Vagina (tissue), 2 donors: Measurements from ENCODE around the gene CRELD1. TPM values are rescaled to one million over a fixed set of nuclear protein-coding genes. Genes with fewer than 3 reads are reported as not detected.

ENCODE experiments used
- DNase-seq, 2 donors: peaks; one replicate each; pipeline ENCODE4 v3.0.0-alpha.2; 2017; ENCODE audit errors: extremely low spot score in 2 of 2
- H3K27ac ChIP-seq: fragments of 200-600 bp; sonication (generic); one replicate; pipeline ENCODE4 v1.5.1; 2019
- H3K27me3 ChIP-seq: fragments of 200-600 bp; sonication (generic); one replicate; pipeline ENCODE4 v1.5.1; 2019
- H3K36me3 ChIP-seq, 2 donors: fragments of 200-600 bp; sonication (generic); one replicate each; pipeline ENCODE4 v1.5.1; 2017 to 2019
- H3K4me1 ChIP-seq: fragments of 200-600 bp; sonication (generic); one replicate; pipeline ENCODE4 v1.5.1; 2019
- H3K4me3 ChIP-seq, 2 donors: fragments of 200-600 bp; sonication (generic); 1 replicate in 1 of 2; 2 replicates in 1 of 2; pipeline ENCODE4 v1.5.1; 2016 to 2019
- H3K9me3 ChIP-seq: fragments of 200-600 bp; sonication (generic); one replicate; pipeline ENCODE4 v1.5.1; 2019
- POLR2A ChIP-seq, 2 donors: fragments of 450-650 bp; IDR thresholded peaks; one replicate each; pipeline ENCODE4 v1.6.1; 2017; ENCODE audit warnings: antibody characterized with exemption in 2 of 2, mild to moderate bottlenecking in 2 of 2, moderate library complexity in 2 of 2
- POLR2AphosphoS5 ChIP-seq, 2 donors: sonication (generic); formaldehyde crosslinking; IDR thresholded peaks; one replicate each; pipeline ENCODE4 v1.9.0; 2017; ENCODE audit warnings: antibody characterized with exemption in 2 of 2, mild to moderate bottlenecking in 2 of 2, low read depth in 1 of 2; ENCODE audit not compliant: insufficient read depth in 1 of 2
- intact Hi-C: fragments of 100-400 bp; cut with DNase I; formaldehyde crosslinking; loops from one replicate; pipeline ENCODE4 v1.15.1; 2023
- total RNA-seq: library from RNA; depleted of rRNA; stranded (reverse); fragments of >200 nt; gene quantifications from one replicate; pipeline ENCODE4 v1.2.3, GENCODE V29; 2016
- TF ChIP-seq, protein P1 (sequence below), 3 experiments: fragments of 450-650 bp in 2 of 3; fragments of 200-600 bp in 1 of 3; sonication (generic) in 1 of 3; IDR thresholded peaks; one replicate each; pipeline ENCODE4 v1.5.1; 2017 to 2019; ENCODE audit warnings: antibody characterized with exemption in 3 of 3, mild to moderate bottlenecking in 2 of 3, moderate library complexity in 2 of 3

CRELD1 gene
- total RNA-seq, 1 donor from 2014 or later = 27.0 TPM

DNA sequence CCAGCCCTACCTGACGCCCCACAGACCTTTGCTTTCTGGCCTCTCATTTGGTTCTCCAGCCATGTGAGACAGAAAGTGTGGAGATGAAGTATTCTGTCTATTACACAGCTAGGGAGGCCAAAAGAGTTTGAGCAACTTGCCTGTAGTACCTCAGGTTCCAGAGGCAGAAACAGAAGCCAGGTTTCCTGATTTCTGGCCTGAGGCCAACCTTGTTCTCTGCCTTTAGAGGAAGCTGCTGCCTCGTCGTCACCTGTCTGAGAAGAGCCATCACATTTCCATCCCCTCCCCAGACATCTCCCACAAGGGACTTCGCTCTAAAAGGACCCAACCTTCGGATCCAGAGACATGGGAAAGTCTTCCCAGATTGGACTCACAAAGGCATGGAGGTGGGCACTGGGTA is 27.2 kb upstream of the CRELD1 start:
- H3K27ac ChIP-seq = no peak overlapping the region
- TF ChIP-seq, protein P1, sequence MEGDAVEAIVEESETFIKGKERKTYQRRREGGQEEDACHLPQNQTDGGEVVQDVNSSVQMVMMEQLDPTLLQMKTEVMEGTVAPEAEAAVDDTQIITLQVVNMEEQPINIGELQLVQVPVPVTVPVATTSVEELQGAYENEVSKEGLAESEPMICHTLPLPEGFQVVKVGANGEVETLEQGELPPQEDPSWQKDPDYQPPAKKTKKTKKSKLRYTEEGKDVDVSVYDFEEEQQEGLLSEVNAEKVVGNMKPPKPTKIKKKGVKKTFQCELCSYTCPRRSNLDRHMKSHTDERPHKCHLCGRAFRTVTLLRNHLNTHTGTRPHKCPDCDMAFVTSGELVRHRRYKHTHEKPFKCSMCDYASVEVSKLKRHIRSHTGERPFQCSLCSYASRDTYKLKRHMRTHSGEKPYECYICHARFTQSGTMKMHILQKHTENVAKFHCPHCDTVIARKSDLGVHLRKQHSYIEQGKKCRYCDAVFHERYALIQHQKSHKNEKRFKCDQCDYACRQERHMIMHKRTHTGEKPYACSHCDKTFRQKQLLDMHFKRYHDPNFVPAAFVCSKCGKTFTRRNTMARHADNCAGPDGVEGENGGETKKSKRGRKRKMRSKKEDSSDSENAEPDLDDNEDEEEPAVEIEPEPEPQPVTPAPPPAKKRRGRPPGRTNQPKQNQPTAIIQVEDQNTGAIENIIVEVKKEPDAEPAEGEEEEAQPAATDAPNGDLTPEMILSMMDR (IDR thresholded peaks at IDR 0.05) = no peak
- no peak for TF ChIP-seq POLR2A (IDR thresholded peaks at IDR 0.05)
- peaks cover 30% of the 10 kb centered on the region for H3K4me1 ChIP-seq
- no peaks in the 10 kb centered on the region for H3K9me3 ChIP-seq
- no peaks in the 10 kb centered on the region for H3K27me3 ChIP-seq
- intact Hi-C loops = no loop called here
- no peak for DNase-seq
- no peak overlapping the region for H3K4me3 ChIP-seq
- peaks cover 0 to 12% of the 10 kb centered on the region in 2 donors for H3K36me3 ChIP-seq

DNA sequence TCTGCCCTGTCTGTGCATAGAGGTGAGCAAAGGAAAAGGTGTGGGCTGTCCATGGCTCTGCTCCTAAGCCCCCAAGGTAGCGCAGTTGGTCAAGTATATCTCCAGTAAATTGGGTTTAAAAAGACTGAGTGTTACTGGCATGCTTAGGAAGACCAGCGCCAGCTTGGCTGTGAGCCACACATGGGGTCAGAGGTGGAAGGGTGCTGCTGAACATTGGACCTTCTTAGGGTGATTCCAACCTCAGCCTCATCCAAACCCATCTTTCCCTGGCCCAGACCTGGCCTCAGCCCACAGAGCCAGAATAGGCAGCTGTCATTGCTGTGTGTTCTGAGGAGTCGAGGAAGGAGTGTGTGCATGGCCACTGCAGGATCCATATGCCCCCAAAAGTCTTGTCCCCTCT is 25.3 kb upstream of the CRELD1 start:
- peaks cover 28% of the 10 kb centered on the region for H3K4me1 ChIP-seq
- H3K27ac ChIP-seq = no peak overlapping the region
- no peak for TF ChIP-seq POLR2A (IDR thresholded peaks at IDR 0.05)
- TF ChIP-seq POLR2AphosphoS5 (IDR thresholded peaks at IDR 0.05; ENCODE audit: insufficient read depth in 1 of 2, low read depth in 1 of 2) = no peak
- intact Hi-C loops = no loop called here
- DNase-seq = no peak
- H3K4me3 ChIP-seq = no peak overlapping the region
- peaks cover 0 to 12% of the 10 kb centered on the region in 2 donors for H3K36me3 ChIP-seq
- H3K9me3 ChIP-seq = no peaks in the 10 kb centered on the region
- H3K27me3 ChIP-seq = no peaks in the 10 kb centered on the region

- no peak for TF ChIP-seq POLR2AphosphoS5 (IDR thresholded peaks at IDR 0.05; ENCODE audit: insufficient read depth in 1 of 2, low read depth in 1 of 2)
- TF ChIP-seq, protein P1 (IDR thresholded peaks at IDR 0.05) = no peak
- TF ChIP-seq POLR2A (IDR thresholded peaks at IDR 0.05) = no peak
- intact Hi-C loops = loop anchor here (10.0 kb wide), 1 partner anchor 175 kb away; the partner anchor contains the start of gene BRPF1
- no peak for DNase-seq
- H3K27ac ChIP-seq = no peak overlapping the region
- peaks cover 0 to 12% of the 10 kb centered on the region in 2 donors for H3K36me3 ChIP-seq
- peaks cover 28% of the 10 kb centered on the region for H3K4me1 ChIP-seq
- H3K9me3 ChIP-seq = no peaks in the 10 kb centered on the region
- H3K4me3 ChIP-seq = no peak overlapping the region
- no peaks in the 10 kb centered on the region for H3K27me3 ChIP-seq
These were observed 24.2 kb upstream of the CRELD1 start for GRCh38 chr3:9909221-9910013.

- intact Hi-C loops = loop anchor here (10.0 kb wide), 1 partner anchor 177 kb away; the partner anchor contains the start of gene BRPF1
- no peak for DNase-seq
These were observed 21.8 kb upstream of the CRELD1 start for GRCh38 chr3:9911863-9912262.

GRCh38 chr3:9912294-9912935 is 21.2 kb upstream of the CRELD1 start:
- no peak for DNase-seq
- peaks cover 47% of the 10 kb centered on the region for H3K4me1 ChIP-seq
- no peak overlapping the region for H3K4me3 ChIP-seq
- H3K36me3 ChIP-seq = peaks cover 0 to 12% of the 10 kb centered on the region in 2 donors
- intact Hi-C loops = loop anchor here (10.0 kb wide), 1 partner anchor 178 kb away; the partner anchor contains the start of gene BRPF1
- no peak overlapping the region for H3K27ac ChIP-seq
- TF ChIP-seq POLR2A (IDR thresholded peaks at IDR 0.05) (no peak), POLR2AphosphoS5 (IDR thresholded peaks at IDR 0.05; ENCODE audit: insufficient read depth in 1 of 2, low read depth in 1 of 2) (no peak)
- TF ChIP-seq, protein P1 (IDR thresholded peaks at IDR 0.05) = no peak
- H3K9me3 ChIP-seq = no peaks in the 10 kb centered on the region
- H3K27me3 ChIP-seq = no peaks in the 10 kb centered on the region

More at GRCh38 chr3:9911863-9912262, 21.8 kb upstream of the CRELD1 start:
- Histone ChIP-seq H3K27me3 (no peaks in the 10 kb centered on the region), H3K4me3 (no peak overlapping the region), H3K4me1 (peaks cover 42% of the 10 kb centered on the region), H3K9me3 (no peaks in the 10 kb centered on the region), H3K36me3 (peaks cover 0 to 12% of the 10 kb centered on the region in 2 donors), H3K27ac (no peak overlapping the region)
- TF ChIP-seq POLR2AphosphoS5 (IDR thresholded peaks at IDR 0.05; ENCODE audit: insufficient read depth in 1 of 2, low read depth in 1 of 2) (no peak), POLR2A (IDR thresholded peaks at IDR 0.05) (no peak)
- TF ChIP-seq, protein P1 (IDR thresholded peaks at IDR 0.05) = no peak
